Measurements from ENCODE around the gene ACAP2.

The ACAP2 gene

GRCh38 chr3:195352895-195353488 lies 89.8 kb downstream of the ACAP2 start:
- Histone ChIP-seq H3K9ac (ENCODE audit: low read length in 2 of 2) (no peak overlapping the region), H3K9me3 (ENCODE audit: control insufficient read depth in 2 of 2, low read length in 2 of 2) (no peaks in the 10 kb centered on the region), H3K36me3 (ENCODE audit: control insufficient read depth in 2 of 2, insufficient read depth in 2 of 2, low read length in 2 of 2) (peaks cover 0 to 3% of the 10 kb centered on the region in 2 donors), H3K4me3 (ENCODE audit: low read length in 2 of 2) (no peak overlapping the region), H3K27ac (ENCODE audit: low read length) (no peak overlapping the region), H3K27me3 (ENCODE audit: control insufficient read depth in 1 of 2, insufficient read depth in 2 of 2, low read length in 2 of 2) (no peaks in the 10 kb centered on the region), H3K4me1 (ENCODE audit: control insufficient read depth, insufficient read depth, low read length) (peaks cover 3% of the 10 kb centered on the region)

DNA sequence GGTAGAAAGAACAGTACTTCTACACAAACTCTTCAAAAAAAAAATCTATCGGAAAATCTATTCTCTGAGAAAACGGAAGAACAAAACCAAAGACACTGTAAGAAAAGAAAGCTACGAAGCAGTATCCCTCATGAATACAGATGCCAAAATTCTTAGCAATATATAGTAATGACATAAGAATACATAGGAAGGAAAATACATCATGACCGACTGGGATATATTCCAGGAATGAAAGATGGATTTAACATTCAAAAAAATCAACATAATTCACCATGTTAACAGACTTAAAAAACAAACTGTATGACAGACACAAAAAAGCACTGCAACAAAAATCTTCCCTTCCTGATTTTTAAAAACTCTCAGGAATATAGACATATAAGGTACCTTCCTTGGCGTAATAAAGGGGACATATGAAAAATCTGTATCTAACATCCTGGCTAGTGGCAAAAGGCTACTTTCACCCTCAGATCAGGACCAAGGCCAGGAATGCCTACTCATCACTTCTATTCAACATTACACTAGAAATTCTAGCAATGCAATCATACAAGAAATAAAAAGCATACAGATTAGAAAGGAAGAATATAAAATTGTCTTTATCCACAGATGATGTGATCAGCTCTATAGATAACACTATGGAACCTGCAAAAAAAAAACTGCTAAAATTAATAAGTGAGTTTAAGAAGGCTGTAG lies 94.2 kb downstream of the ACAP2 start:
- no peaks in the 10 kb centered on the region for H3K4me1 ChIP-seq (ENCODE audit: control insufficient read depth, insufficient read depth, low read length)
- no peaks in the 10 kb centered on the region for H3K9me3 ChIP-seq (ENCODE audit: control insufficient read depth in 2 of 2, low read length in 2 of 2)
- H3K9ac ChIP-seq (ENCODE audit: low read length in 2 of 2) = no peak overlapping the region
- no peak overlapping the region for H3K4me3 ChIP-seq (ENCODE audit: low read length in 2 of 2)
- H3K27ac ChIP-seq (ENCODE audit: low read length) = no peak overlapping the region
- H3K36me3 ChIP-seq (ENCODE audit: control insufficient read depth in 2 of 2, insufficient read depth in 2 of 2, low read length in 2 of 2) = no peaks in the 10 kb centered on the region
- H3K27me3 ChIP-seq (ENCODE audit: control insufficient read depth in 1 of 2, insufficient read depth in 2 of 2, low read length in 2 of 2) = no peaks in the 10 kb centered on the region

GRCh38 chr3:195337747-195338146 lies 105.1 kb downstream of the ACAP2 start:
- Histone ChIP-seq H3K27me3 (ENCODE audit: control insufficient read depth in 1 of 2, insufficient read depth in 2 of 2, low read length in 2 of 2) (no peaks in the 10 kb centered on the region), H3K36me3 (ENCODE audit: control insufficient read depth in 2 of 2, insufficient read depth in 2 of 2, low read length in 2 of 2) (peaks cover 0 to 2% of the 10 kb centered on the region in 2 donors), H3K4me3 (ENCODE audit: low read length in 2 of 2) (no peak overlapping the region), H3K27ac (ENCODE audit: low read length) (no peak overlapping the region), H3K4me1 (ENCODE audit: control insufficient read depth, insufficient read depth, low read length) (no peaks in the 10 kb centered on the region), H3K9ac (ENCODE audit: low read length in 2 of 2) (no peak overlapping the region), H3K9me3 (ENCODE audit: control insufficient read depth in 2 of 2, low read length in 2 of 2) (no peaks in the 10 kb centered on the region)

DNA sequence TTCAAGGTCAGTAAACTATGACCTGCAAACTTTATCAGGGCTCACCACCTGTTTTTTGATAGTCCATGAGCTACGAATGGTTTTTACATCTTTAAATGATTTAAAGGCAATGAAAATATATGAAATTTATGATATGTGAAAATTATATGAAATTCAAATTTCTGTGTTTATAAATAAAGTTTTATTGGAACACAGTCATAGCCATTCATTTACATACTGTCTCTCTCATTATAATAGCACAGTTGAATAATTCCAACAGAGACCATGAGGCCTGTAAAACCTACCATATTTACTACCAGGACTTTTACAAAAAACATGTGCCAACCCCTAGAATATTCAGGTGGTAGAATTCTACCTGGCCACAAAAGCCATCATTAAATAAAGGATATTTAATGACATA lies 107.9 kb downstream of the ACAP2 start:
- H3K27me3 ChIP-seq (ENCODE audit: control insufficient read depth in 1 of 2, insufficient read depth in 2 of 2, low read length in 2 of 2) = no peaks in the 10 kb centered on the region
- no peak overlapping the region for H3K9ac ChIP-seq (ENCODE audit: low read length in 2 of 2)
- H3K9me3 ChIP-seq (ENCODE audit: control insufficient read depth in 2 of 2, low read length in 2 of 2) = no peaks in the 10 kb centered on the region
- H3K36me3 ChIP-seq (ENCODE audit: control insufficient read depth in 2 of 2, insufficient read depth in 2 of 2, low read length in 2 of 2) = peaks cover 7 to 12% of the 10 kb centered on the region in 2 donors
- no peak overlapping the region for H3K4me3 ChIP-seq (ENCODE audit: low read length in 2 of 2)
- H3K27ac ChIP-seq (ENCODE audit: low read length) = no peak overlapping the region
- no peaks in the 10 kb centered on the region for H3K4me1 ChIP-seq (ENCODE audit: control insufficient read depth, insufficient read depth, low read length)

- H3K9ac ChIP-seq (ENCODE audit: low read length in 2 of 2) = no peak overlapping the region
- peaks cover 4 to 6% of the 10 kb centered on the region in 2 donors for H3K36me3 ChIP-seq (ENCODE audit: control insufficient read depth in 2 of 2, insufficient read depth in 2 of 2, low read length in 2 of 2)
- H3K4me1 ChIP-seq (ENCODE audit: control insufficient read depth, insufficient read depth, low read length) = no peaks in the 10 kb centered on the region
- no peak overlapping the region for H3K27ac ChIP-seq (ENCODE audit: low read length)
- H3K4me3 ChIP-seq (ENCODE audit: low read length in 2 of 2) = no peak overlapping the region
- H3K9me3 ChIP-seq (ENCODE audit: control insufficient read depth in 2 of 2, low read length in 2 of 2) = no peaks in the 10 kb centered on the region
- H3K27me3 ChIP-seq (ENCODE audit: control insufficient read depth in 1 of 2, insufficient read depth in 2 of 2, low read length in 2 of 2) = no peaks in the 10 kb centered on the region
Measured at GRCh38 chr3:195319060-195319459, 123.8 kb downstream of the ACAP2 start.

DNA sequence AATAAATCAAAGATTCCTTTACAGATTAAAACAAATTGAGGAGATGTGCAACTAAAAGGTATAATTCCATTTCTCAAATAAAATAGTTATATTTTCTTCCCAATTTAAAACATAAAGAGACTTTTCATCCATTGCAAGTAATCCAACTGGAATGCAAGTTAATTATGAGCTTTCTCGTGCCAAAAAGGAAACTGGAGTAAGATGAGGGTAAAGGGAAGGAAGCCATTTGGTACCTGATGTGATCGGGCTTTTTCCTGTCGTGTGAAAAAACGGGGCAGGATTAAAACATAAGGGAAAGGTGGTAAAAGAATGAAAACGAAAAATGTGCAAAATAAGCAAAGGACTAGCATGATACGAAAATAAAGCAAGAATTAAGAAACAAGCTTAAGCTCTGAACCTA lies 130.1 kb downstream of the ACAP2 start:
- Histone ChIP-seq H3K4me3 (ENCODE audit: low read length in 2 of 2) (no peak overlapping the region), H3K9ac (ENCODE audit: low read length in 2 of 2) (no peak overlapping the region), H3K4me1 (ENCODE audit: control insufficient read depth, insufficient read depth, low read length) (no peaks in the 10 kb centered on the region), H3K9me3 (ENCODE audit: control insufficient read depth in 2 of 2, low read length in 2 of 2) (no peaks in the 10 kb centered on the region), H3K27me3 (ENCODE audit: control insufficient read depth in 1 of 2, insufficient read depth in 2 of 2, low read length in 2 of 2) (no peaks in the 10 kb centered on the region), H3K27ac (ENCODE audit: low read length) (no peak overlapping the region), H3K36me3 (ENCODE audit: control insufficient read depth in 2 of 2, insufficient read depth in 2 of 2, low read length in 2 of 2) (no peaks in the 10 kb centered on the region)

DNA sequence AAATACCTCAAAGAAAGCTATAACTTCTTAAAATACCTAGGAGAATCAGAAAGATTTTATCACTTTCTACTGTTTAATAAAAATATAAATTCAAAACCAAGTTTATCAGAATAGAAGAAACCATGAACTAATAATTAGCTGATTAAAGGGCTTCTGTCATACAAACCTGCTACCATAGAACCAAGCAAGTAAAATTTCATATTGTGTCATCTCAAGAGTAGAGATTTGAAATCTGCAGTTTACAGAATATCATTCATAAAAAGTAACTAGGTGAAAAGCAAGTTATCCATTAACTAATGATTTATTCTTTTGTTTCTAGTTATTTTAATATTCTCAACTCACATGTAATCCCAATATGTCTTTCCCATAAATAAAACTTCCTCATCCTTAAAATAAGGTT lies 135.1 kb downstream of the ACAP2 start:
- H3K9me3 ChIP-seq (ENCODE audit: control insufficient read depth in 2 of 2, low read length in 2 of 2) = no peaks in the 10 kb centered on the region
- H3K27me3 ChIP-seq (ENCODE audit: control insufficient read depth in 1 of 2, insufficient read depth in 2 of 2, low read length in 2 of 2) = no peaks in the 10 kb centered on the region
- no peak overlapping the region for H3K9ac ChIP-seq (ENCODE audit: low read length in 2 of 2)
- H3K27ac ChIP-seq (ENCODE audit: low read length) = no peak overlapping the region
- H3K36me3 ChIP-seq (ENCODE audit: control insufficient read depth in 2 of 2, insufficient read depth in 2 of 2, low read length in 2 of 2) = peaks cover 0 to 2% of the 10 kb centered on the region in 2 donors
- H3K4me1 ChIP-seq (ENCODE audit: control insufficient read depth, insufficient read depth, low read length) = no peaks in the 10 kb centered on the region
- H3K4me3 ChIP-seq (ENCODE audit: low read length in 2 of 2) = no peak overlapping the region

DNA sequence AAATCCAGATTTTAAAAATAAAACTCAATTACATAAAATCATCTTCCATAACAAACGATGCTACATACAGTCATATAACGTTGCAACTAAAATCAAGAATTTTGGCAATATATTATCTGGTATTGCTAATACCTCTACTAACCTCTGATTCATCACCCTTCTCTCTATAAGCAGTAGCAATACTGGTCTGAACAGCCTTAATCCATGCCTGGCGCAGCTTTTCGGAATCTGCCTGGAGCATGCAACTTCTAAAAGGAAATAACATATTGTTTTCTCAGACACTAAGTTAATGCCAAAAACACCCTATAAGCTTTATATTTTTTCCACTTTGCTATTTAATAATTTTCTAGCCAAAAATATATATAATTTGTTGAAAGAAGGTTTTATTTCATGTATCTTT lies 136.5 kb downstream of the ACAP2 start:
- Histone ChIP-seq H3K9me3 (ENCODE audit: control insufficient read depth in 2 of 2, low read length in 2 of 2) (no peaks in the 10 kb centered on the region), H3K27me3 (ENCODE audit: control insufficient read depth in 1 of 2, insufficient read depth in 2 of 2, low read length in 2 of 2) (no peaks in the 10 kb centered on the region), H3K4me1 (ENCODE audit: control insufficient read depth, insufficient read depth, low read length) (no peaks in the 10 kb centered on the region)

DNA sequence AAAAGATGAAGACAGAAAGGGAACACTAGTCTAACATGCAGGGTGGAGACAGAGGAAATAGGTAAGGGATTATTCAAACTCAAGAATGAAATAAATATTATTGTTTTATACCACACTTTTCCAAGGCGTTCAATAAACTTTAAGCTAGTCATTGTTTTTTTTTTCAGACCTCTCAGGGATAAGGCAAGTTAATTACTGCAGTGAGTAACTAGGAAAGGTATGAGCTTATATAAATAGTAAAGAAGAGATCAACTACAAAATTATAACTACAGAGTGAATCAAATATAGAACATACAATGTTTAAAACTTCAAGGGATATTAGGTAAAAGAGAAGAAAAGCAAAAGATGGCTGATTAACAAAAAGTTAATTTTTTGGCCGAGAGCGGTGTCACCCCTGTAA lies 140.4 kb downstream of the ACAP2 start:
- Histone ChIP-seq H3K36me3 (ENCODE audit: control insufficient read depth in 2 of 2, insufficient read depth in 2 of 2, low read length in 2 of 2) (peaks cover 7 to 10% of the 10 kb centered on the region in 2 donors), H3K9ac (ENCODE audit: low read length in 2 of 2) (no peak overlapping the region)

More for the DNA sequence above, 136.5 kb downstream of the ACAP2 start:
- H3K4me3 ChIP-seq (ENCODE audit: low read length in 2 of 2) = no peak overlapping the region
- peaks cover 6 to 7% of the 10 kb centered on the region in 2 donors for H3K36me3 ChIP-seq (ENCODE audit: control insufficient read depth in 2 of 2, insufficient read depth in 2 of 2, low read length in 2 of 2)
- H3K9ac ChIP-seq (ENCODE audit: low read length in 2 of 2) = no peak overlapping the region
- no peak overlapping the region for H3K27ac ChIP-seq (ENCODE audit: low read length)

GRCh38 chr3:195297446-195297845 lies 145.4 kb downstream of the ACAP2 start:
- H3K36me3 ChIP-seq (ENCODE audit: control insufficient read depth in 2 of 2, insufficient read depth in 2 of 2, low read length in 2 of 2) = peaks cover 7 to 24% of the 10 kb centered on the region in 2 donors

More for the DNA sequence above, 140.4 kb downstream of the ACAP2 start:
- no peaks in the 10 kb centered on the region for H3K4me1 ChIP-seq (ENCODE audit: control insufficient read depth, insufficient read depth, low read length)
- H3K27me3 ChIP-seq (ENCODE audit: control insufficient read depth in 1 of 2, insufficient read depth in 2 of 2, low read length in 2 of 2) = no peaks in the 10 kb centered on the region
- no peak overlapping the region for H3K4me3 ChIP-seq (ENCODE audit: low read length in 2 of 2)
- no peaks in the 10 kb centered on the region for H3K9me3 ChIP-seq (ENCODE audit: control insufficient read depth in 2 of 2, low read length in 2 of 2)
- no peak overlapping the region for H3K27ac ChIP-seq (ENCODE audit: low read length)

GRCh38 chr3:195296662-195297061 lies 146.2 kb downstream of the ACAP2 start:
- Histone ChIP-seq H3K27me3 (ENCODE audit: control insufficient read depth in 1 of 2, insufficient read depth in 2 of 2, low read length in 2 of 2) (no peaks in the 10 kb centered on the region), H3K36me3 (ENCODE audit: control insufficient read depth in 2 of 2, insufficient read depth in 2 of 2, low read length in 2 of 2) (peaks cover 5 to 21% of the 10 kb centered on the region in 2 donors), H3K4me1 (ENCODE audit: control insufficient read depth, insufficient read depth, low read length) (no peaks in the 10 kb centered on the region), H3K27ac (ENCODE audit: low read length) (no peak overlapping the region), H3K4me3 (ENCODE audit: low read length in 2 of 2) (no peak overlapping the region), H3K9ac (ENCODE audit: low read length in 2 of 2) (no peak overlapping the region), H3K9me3 (ENCODE audit: control insufficient read depth in 2 of 2, low read length in 2 of 2) (no peaks in the 10 kb centered on the region)

More at GRCh38 chr3:195297446-195297845, 145.4 kb downstream of the ACAP2 start:
- Histone ChIP-seq H3K27me3 (ENCODE audit: control insufficient read depth in 1 of 2, insufficient read depth in 2 of 2, low read length in 2 of 2) (no peaks in the 10 kb centered on the region), H3K4me1 (ENCODE audit: control insufficient read depth, insufficient read depth, low read length) (no peaks in the 10 kb centered on the region), H3K9me3 (ENCODE audit: control insufficient read depth in 2 of 2, low read length in 2 of 2) (no peaks in the 10 kb centered on the region), H3K4me3 (ENCODE audit: low read length in 2 of 2) (no peak overlapping the region), H3K9ac (ENCODE audit: low read length in 2 of 2) (no peak overlapping the region), H3K27ac (ENCODE audit: low read length) (no peak overlapping the region)

Measured in stomach smooth muscle (tissue), 2 donors.